ENCODE measurements around the gene ROCK1.

The ROCK1 gene

DNA sequence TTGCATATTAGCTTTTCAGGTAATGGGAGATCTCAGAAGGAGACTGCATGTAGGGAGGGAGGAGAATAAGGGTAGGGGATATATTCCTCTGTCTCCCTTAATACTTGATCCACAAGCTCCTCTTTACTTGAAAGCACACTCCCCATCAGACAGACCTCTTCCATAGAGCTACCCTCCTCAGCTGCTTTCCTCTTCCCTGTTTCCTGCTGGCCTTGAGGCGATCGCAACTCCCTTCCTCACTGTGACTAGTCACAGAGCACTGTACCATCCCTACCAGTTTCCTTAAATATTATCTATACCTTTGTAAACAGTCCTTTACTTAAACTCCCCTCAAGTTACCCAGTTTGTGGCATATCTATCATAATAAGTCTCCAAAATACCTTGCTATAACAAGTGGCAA, 10.9 kb downstream of the ROCK1 start:
- no peaks in the 10 kb centered on the region for H3K9me3 ChIP-seq (ENCODE audit: insufficient read depth, low read depth, low read length)
- no peak overlapping the region for H3K9ac ChIP-seq (ENCODE audit: low read depth, low read length)
- H3K27me3 ChIP-seq (ENCODE audit: insufficient read depth, low read length): no peaks in the 10 kb centered on the region
- no peak overlapping the region for H3K27ac ChIP-seq (ENCODE audit: low read depth, low read length)
- peaks cover 11% of the 10 kb centered on the region; the same call in 1 of the 2 replicates for H3K4me1 ChIP-seq (ENCODE audit: insufficient read depth, low read length)
- 83% methylated on average over 2 of the region's 2 CpGs for WGBS
- no peaks in the 10 kb centered on the region for H3K36me3 ChIP-seq (ENCODE audit: insufficient read depth, low read length)
- H3K4me3 ChIP-seq (ENCODE audit: low read length): no peak overlapping the region

DNA sequence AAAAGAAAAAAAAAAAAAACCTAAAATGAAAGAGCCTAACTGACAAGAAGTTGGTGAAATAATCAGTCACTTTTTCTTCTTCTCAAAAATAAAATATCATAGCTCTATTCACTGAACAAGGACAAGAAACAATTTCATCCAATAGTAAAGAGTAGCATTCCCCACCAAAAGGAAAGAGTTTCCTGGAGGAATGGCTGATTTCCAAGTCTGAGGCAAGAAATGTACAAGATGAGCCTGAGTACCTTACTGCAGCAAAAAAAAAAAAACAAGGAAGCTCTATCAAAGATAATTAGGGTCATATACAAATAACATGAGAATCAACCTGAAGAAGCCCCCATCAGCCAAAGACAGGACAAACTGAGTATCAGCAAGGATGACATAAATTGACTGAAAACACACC, 11.5 kb downstream of the ROCK1 start:
- Histone ChIP-seq H3K36me3 (ENCODE audit: insufficient read depth, low read length) (no peaks in the 10 kb centered on the region), H3K9ac (ENCODE audit: low read depth, low read length) (no peak overlapping the region), H3K27ac (ENCODE audit: low read depth, low read length) (no peak overlapping the region), H3K4me1 (ENCODE audit: insufficient read depth, low read length) (peaks cover 11% of the 10 kb centered on the region; the same call in 1 of the 2 replicates), H3K27me3 (ENCODE audit: insufficient read depth, low read length) (no peaks in the 10 kb centered on the region), H3K4me3 (ENCODE audit: low read length) (no peak overlapping the region), H3K9me3 (ENCODE audit: insufficient read depth, low read depth, low read length) (no peaks in the 10 kb centered on the region)

DNA sequence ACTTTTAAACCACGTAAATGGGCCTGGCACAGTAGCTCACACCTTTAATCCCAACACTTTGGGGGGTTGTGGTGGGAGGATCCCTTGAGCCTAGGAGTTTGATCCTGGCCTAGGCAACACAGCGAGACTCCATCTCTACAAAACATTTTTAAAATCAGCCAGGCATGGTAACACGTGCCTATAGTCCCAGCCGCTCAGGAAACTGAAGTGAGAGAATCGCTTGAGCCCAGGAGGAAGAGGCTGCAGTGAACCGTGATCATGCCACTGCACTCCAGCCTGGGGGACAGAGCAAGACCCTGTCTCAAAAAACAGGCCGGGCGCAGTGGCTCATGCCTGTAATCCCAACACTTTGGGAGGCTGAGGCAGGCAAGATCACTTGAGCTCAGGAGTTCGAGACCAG, 12.2 kb downstream of the ROCK1 start:
- no peak overlapping the region for H3K9ac ChIP-seq (ENCODE audit: low read depth, low read length)
- no peaks in the 10 kb centered on the region for H3K36me3 ChIP-seq (ENCODE audit: insufficient read depth, low read length)
- WGBS: 95% methylated on average over 8 of the region's 9 CpGs
- no peak overlapping the region for H3K4me3 ChIP-seq (ENCODE audit: low read length)
- H3K27me3 ChIP-seq (ENCODE audit: insufficient read depth, low read length): no peaks in the 10 kb centered on the region
- no peak overlapping the region for H3K27ac ChIP-seq (ENCODE audit: low read depth, low read length)
- H3K4me1 ChIP-seq (ENCODE audit: insufficient read depth, low read length): peaks cover 11% of the 10 kb centered on the region; the same call in 1 of the 2 replicates
- no peaks in the 10 kb centered on the region for H3K9me3 ChIP-seq (ENCODE audit: insufficient read depth, low read depth, low read length)

DNA sequence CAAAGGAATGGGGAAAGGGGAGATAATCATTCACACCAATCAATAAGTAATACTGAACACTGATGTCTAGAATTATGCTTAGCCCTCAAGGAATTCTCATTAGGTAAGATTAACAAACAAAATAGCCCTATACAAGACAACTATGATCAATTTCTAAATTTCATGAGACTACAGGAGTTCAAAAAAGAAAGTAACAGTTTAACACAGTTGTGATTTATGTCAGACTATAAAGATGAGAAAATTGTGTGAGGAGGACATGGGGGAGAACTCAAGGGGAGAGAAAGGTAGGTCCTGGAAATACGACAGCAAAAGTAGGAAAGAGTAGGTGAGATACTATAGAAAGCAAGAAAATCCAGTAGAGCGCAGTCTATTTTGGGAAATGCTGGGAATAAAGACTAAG, 14.9 kb downstream of the ROCK1 start:
- Histone ChIP-seq H3K4me1 (ENCODE audit: insufficient read depth, low read length) (peaks cover 11% of the 10 kb centered on the region; the same call in 1 of the 2 replicates), H3K27me3 (ENCODE audit: insufficient read depth, low read length) (no peaks in the 10 kb centered on the region), H3K4me3 (ENCODE audit: low read length) (no peak overlapping the region), H3K36me3 (ENCODE audit: insufficient read depth, low read length) (no peaks in the 10 kb centered on the region), H3K9ac (ENCODE audit: low read depth, low read length) (no peak overlapping the region), H3K9me3 (ENCODE audit: insufficient read depth, low read depth, low read length) (no peaks in the 10 kb centered on the region), H3K27ac (ENCODE audit: low read depth, low read length) (no peak overlapping the region)
- WGBS: 95% methylated on average over 2 of the region's 2 CpGs

DNA sequence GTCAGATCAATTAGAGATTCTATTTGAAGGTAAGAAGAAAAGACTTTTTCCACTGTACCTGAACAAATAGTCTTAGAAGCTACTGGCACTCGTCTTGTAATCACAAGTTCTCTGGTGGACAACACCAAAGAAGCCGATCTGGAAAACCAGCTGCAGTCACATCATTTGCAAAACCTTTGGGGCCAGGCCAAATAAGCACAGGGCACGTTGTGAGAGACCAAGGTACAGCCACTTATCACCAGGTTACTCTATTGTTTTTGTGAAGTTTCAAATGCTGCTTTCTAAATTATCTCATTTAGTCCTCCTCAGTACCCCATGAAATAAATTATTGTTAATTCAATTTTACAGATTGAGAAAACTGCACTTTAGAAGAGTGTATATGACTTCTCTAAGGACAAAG, 18.5 kb downstream of the ROCK1 start:
- no peaks in the 10 kb centered on the region for H3K4me1 ChIP-seq (ENCODE audit: insufficient read depth, low read length)
- H3K27me3 ChIP-seq (ENCODE audit: insufficient read depth, low read length): no peaks in the 10 kb centered on the region
- H3K4me3 ChIP-seq (ENCODE audit: low read length): no peak overlapping the region
- WGBS: 91% methylated on average over 3 of the region's 3 CpGs
- no peak overlapping the region for H3K27ac ChIP-seq (ENCODE audit: low read depth, low read length)
- no peaks in the 10 kb centered on the region for H3K9me3 ChIP-seq (ENCODE audit: insufficient read depth, low read depth, low read length)
- no peak overlapping the region for H3K9ac ChIP-seq (ENCODE audit: low read depth, low read length)
- no peaks in the 10 kb centered on the region for H3K36me3 ChIP-seq (ENCODE audit: insufficient read depth, low read length)

DNA sequence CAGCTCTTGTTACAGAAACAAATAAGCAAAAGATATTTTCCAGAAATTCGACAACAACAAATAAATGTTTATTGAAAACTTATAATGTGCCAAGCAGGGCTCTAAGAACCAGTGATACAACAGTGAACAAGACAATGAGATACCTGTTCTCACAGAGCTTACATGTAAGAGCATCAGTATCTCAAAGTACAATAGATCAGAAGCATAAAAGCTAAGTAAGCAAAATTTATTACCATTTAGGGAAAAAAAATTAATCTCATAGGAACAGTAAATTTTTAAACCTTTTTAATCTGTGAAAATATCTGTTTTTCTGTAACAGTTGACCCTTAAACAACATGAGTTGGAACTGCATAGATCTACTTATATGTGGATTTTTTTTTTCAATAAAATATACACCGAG, 20.9 kb downstream of the ROCK1 start:
- Histone ChIP-seq H3K27me3 (ENCODE audit: insufficient read depth, low read length) (no peaks in the 10 kb centered on the region), H3K27ac (ENCODE audit: low read depth, low read length) (no peak overlapping the region), H3K4me1 (ENCODE audit: insufficient read depth, low read length) (no peaks in the 10 kb centered on the region), H3K9ac (ENCODE audit: low read depth, low read length) (no peak overlapping the region), H3K36me3 (ENCODE audit: insufficient read depth, low read length) (no peaks in the 10 kb centered on the region), H3K4me3 (ENCODE audit: low read length) (no peak overlapping the region), H3K9me3 (ENCODE audit: insufficient read depth, low read depth, low read length) (no peaks in the 10 kb centered on the region)
- 97% methylated on average over 2 of the region's 2 CpGs for WGBS

DNA sequence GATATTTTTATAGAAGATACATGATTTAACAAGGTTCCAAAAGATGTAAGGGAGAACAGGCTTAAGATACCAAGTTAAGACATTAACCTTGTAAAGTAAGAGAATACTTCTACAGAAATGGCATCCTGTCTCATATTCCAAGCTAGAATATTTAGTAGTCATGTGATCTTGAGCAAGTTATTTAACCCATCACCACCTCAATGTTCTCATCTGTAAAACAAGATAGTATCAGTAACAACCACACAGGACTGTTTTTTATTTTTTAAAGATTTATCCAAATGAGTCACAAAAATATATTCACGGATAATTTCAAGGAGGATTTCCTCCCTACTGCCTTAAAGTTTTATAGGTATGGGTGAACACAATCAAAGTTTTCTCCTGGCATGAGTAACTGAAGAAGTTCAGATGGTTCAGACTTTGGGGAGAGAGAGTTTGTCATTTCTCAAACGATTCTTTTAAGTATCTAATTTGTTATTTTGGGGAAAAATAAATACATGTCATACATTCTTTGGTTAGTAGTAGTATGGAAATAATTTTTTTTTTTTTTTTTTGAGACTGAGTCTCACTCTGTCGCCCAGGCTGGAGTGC, 25.9 kb downstream of the ROCK1 start:
- Histone ChIP-seq H3K9ac (ENCODE audit: low read depth, low read length) (no peak overlapping the region), H3K4me1 (ENCODE audit: insufficient read depth, low read length) (no peaks in the 10 kb centered on the region), H3K36me3 (ENCODE audit: insufficient read depth, low read length) (no peaks in the 10 kb centered on the region), H3K9me3 (ENCODE audit: insufficient read depth, low read depth, low read length) (no peaks in the 10 kb centered on the region), H3K27ac (ENCODE audit: low read depth, low read length) (no peak overlapping the region), H3K4me3 (ENCODE audit: low read length) (no peak overlapping the region), H3K27me3 (ENCODE audit: insufficient read depth, low read length) (no peaks in the 10 kb centered on the region)
- WGBS: 100% methylated on average over 1 of the region's 3 CpGs

DNA sequence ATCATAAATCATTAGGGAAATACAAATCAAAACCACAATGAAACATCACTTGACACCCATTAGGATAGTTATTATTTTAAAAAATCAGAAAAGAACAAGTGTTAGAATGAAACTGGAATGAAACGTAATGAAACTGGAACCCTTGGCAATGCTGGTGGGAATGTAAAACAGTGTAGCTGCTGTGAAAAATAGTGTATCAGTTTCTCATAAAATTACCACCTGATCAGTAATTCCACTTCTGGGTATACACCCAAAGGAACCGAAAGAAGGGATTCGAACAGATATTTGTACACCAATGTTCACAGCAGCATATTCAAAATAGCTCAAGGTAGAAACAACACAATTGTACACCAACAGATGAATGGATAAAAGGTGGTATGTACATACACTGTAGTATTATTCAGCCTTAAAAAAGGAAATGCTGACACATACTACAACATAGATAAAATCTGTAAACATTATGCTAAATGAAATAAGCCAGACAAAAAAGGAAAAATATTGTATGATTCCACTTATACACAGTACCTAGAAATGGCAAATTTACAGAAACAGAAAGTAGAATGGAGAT, 27.0 kb downstream of the ROCK1 start:
- Histone ChIP-seq H3K9me3 (ENCODE audit: insufficient read depth, low read depth, low read length) (no peaks in the 10 kb centered on the region), H3K27me3 (ENCODE audit: insufficient read depth, low read length) (no peaks in the 10 kb centered on the region)
- 94% methylated on average over 3 of the region's 3 CpGs for WGBS

DNA sequence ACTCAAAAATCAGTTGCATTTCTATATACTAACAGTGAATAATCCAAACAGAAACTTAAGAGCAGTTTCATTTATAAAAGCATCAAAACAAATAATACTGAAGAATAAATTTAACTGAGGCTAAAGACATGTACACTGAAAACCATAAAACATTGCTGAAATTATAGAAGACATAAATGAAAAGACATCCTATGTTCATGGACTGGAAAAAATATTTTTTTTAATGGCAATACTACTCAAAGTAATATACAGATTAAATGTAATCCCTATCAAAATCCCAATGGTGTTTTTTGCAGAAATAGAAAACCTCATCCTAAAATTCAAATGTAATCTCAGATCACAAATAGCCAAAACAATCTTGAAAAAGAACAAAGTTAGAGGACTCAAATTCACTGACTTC, 28.6 kb downstream of the ROCK1 start:
- H3K27ac ChIP-seq (ENCODE audit: low read depth, low read length): no peak overlapping the region
- no peaks in the 10 kb centered on the region for H3K9me3 ChIP-seq (ENCODE audit: insufficient read depth, low read depth, low read length)
- no peaks in the 10 kb centered on the region for H3K36me3 ChIP-seq (ENCODE audit: insufficient read depth, low read length)

More for the DNA sequence above, 27.0 kb downstream of the ROCK1 start:
- Histone ChIP-seq H3K4me1 (ENCODE audit: insufficient read depth, low read length) (no peaks in the 10 kb centered on the region), H3K27ac (ENCODE audit: low read depth, low read length) (no peak overlapping the region), H3K4me3 (ENCODE audit: low read length) (no peak overlapping the region), H3K36me3 (ENCODE audit: insufficient read depth, low read length) (no peaks in the 10 kb centered on the region), H3K9ac (ENCODE audit: low read depth, low read length) (no peak overlapping the region)

DNA sequence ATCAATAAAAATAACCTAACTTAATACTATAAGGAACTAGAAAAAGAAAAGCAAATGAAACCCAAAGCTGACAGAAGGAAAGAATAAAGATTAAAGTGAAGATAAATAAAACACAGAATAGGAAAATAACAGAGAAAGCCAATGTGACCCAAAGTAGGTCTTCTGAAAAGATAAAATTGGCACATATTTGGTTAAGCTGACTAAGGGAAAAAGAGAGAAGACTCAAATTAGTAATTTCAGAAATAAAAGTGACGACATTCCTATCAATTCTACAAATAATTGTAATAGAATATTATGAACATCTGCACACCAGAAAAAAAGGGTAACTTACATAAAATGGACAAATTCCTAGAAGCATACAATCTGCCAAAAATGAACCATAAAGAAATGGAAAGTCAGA, 30.2 kb downstream of the ROCK1 start:
- no CpG with 5 or more reads among the region's 1 CpG for WGBS
- H3K9ac ChIP-seq (ENCODE audit: low read depth, low read length): no peak overlapping the region
- no peaks in the 10 kb centered on the region for H3K9me3 ChIP-seq (ENCODE audit: insufficient read depth, low read depth, low read length)
- H3K27ac ChIP-seq (ENCODE audit: low read depth, low read length): no peak overlapping the region
- no peak overlapping the region for H3K4me3 ChIP-seq (ENCODE audit: low read length)
- H3K36me3 ChIP-seq (ENCODE audit: insufficient read depth, low read length): no peaks in the 10 kb centered on the region
- H3K4me1 ChIP-seq (ENCODE audit: insufficient read depth, low read length): no peaks in the 10 kb centered on the region
- no peaks in the 10 kb centered on the region for H3K27me3 ChIP-seq (ENCODE audit: insufficient read depth, low read length)

More for the DNA sequence above, 28.6 kb downstream of the ROCK1 start:
- no peaks in the 10 kb centered on the region for H3K27me3 ChIP-seq (ENCODE audit: insufficient read depth, low read length)
- H3K4me1 ChIP-seq (ENCODE audit: insufficient read depth, low read length): no peaks in the 10 kb centered on the region
- no peak overlapping the region for H3K4me3 ChIP-seq (ENCODE audit: low read length)
- H3K9ac ChIP-seq (ENCODE audit: low read depth, low read length): no peak overlapping the region

DNA sequence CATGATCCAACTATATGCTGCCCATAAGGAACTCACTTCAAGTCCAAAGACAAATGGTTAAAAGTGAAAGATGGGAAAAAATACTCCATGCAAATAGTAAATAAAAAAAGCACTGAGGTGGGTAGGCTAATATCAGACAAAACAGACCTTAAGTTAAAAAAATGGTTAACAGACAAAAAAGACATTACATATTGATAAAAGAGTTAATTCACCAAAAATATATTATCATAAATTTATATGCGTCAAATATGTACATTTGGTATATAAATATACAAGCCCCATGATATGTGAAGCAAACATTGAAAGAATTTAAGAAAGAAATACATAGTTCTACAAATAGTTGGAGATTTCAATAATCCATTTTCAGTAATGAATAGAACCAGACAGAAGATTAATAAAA, 31.0 kb downstream of the ROCK1 start:
- Histone ChIP-seq H3K27ac (ENCODE audit: low read depth, low read length) (no peak overlapping the region), H3K4me3 (ENCODE audit: low read length) (no peak overlapping the region), H3K27me3 (ENCODE audit: insufficient read depth, low read length) (no peaks in the 10 kb centered on the region), H3K36me3 (ENCODE audit: insufficient read depth, low read length) (no peaks in the 10 kb centered on the region), H3K9me3 (ENCODE audit: insufficient read depth, low read depth, low read length) (no peaks in the 10 kb centered on the region), H3K4me1 (ENCODE audit: insufficient read depth, low read length) (no peaks in the 10 kb centered on the region), H3K9ac (ENCODE audit: low read depth, low read length) (no peak overlapping the region)
- WGBS: no CpG with 5 or more reads among the region's 1 CpG

Data from HUES64 (cell line).